ENCODE measurements around the gene FLG2.
"Not testable (repeated sequence)": the region's sequence is repeated elsewhere in the genome, so short reads cannot be mapped to it uniquely, and the experiment has no call there.

FLG2 gene

GRCh38 chr1:152309955-152310354 is 49.9 kb downstream of the FLG2 start:
- DNase-seq: no peak

DNA sequence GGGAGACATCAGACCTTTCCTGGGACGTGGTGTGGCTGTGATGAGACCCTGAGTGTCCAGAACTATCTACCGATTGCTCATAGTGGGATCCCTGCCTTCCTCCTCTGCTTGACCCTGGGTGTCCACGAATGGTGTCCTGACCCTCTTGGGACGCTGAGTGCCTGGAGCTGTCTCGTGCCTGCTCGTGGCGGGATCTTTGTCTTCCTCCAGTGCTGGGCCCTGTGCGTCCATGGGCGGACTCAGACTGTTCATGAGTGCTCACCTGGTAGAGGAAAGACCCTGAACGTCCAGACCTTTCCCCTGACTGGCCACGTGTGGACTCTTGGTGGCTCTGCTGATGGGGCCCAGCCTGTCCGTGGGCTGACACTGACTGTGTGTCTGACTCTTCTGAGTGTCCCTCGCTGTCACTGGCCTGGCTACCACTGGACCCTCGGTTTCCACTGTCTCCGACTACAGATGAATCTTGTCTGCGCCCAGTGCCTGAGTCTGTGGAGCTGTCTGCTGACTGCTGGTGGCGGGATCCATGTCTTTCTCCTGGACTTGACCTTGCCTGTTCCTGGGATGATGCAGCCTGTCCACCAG is 50.4 kb downstream of the FLG2 start:
- not testable (repeated sequence) for DNase-seq

DNA sequence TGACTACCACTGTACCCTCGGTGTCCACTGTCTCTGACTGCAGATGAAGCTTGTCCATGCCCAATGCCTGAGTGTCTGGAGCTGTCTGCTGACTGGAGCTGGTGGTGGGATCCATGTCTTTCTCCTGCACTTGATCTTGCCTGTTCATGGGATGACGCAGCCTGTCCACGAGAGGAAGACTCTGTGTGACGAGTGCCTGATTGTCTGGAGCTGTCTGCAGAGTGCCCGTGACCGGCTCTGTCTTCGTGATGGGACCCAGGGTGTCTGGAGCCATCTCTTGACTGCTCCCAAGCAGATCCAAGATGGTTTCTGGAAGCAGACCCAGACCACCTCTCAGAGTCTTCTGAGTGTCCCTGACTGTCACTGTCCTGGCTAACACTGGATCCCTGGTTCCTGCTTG is 51.0 kb downstream of the FLG2 start:
- DNase-seq: not testable (repeated sequence)

DNA sequence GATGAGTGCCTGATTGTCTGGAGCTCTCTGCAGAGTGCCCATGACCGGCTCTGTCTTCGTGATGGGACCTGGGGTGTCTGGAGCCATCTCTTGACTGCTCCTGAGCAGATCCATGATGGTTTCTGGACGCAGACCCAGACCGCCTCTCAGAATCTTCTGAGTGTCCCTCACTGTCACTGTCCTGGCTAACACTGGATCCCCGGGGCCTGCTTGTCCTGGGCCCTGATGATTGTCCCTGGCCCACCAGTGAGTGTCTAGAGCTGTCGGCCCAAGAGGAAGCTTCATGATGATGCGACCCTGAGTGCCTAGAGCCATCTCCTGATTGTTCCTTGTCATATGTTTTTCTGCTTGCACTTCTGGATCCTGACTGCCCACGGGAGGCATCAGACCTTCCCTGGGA is 51.8 kb downstream of the FLG2 start:
- DNase-seq: not testable (repeated sequence)

- not testable (repeated sequence) for DNase-seq
These were observed 53.7 kb downstream of the FLG2 start for GRCh38 chr1:152306123-152306522.

- not testable (repeated sequence) for DNase-seq
These were observed 55.0 kb downstream of the FLG2 start for GRCh38 chr1:152304773-152305172.

- not testable (repeated sequence) for DNase-seq
These were observed 56.5 kb downstream of the FLG2 start for GRCh38 chr1:152303139-152303872.
